Iris pigment epithelial cell (primary cell): ENCODE data around the gene UBR7.
"Not testable (repeated sequence)": the region's sequence is repeated elsewhere in the genome, so short reads cannot be mapped to it uniquely, and the experiment has no call there.

Experiments used
- DNase-seq: peaks from one replicate; pipeline ENCODE4 v3.0.0-alpha.2; 2011; ENCODE audit warnings: low read depth

UBR7 gene

GRCh38 chr14:93206793-93207467 lies at the start of gene UBR7, which contains the start of gene GON7:
UBR7 (plus strand) TSS chr14:93207256; CDS start chr14:93207292, 36 bp downstream.
GON7 (minus strand) TSS chr14:93207065; CDS start chr14:93207037, 28 bp downstream.
- peak; percentile 96 for DNase-seq

GRCh38 chr14:93158349-93158748 lies 48.7 kb upstream of the UBR7 start:
- DNase-seq, result not testable (repeated sequence)

- DNase-seq, result not testable (repeated sequence)
These were observed 47.3 kb upstream of the UBR7 start for GRCh38 chr14:93159625-93160352.

GRCh38 chr14:93160353-93160801 lies 46.7 kb upstream of the UBR7 start:
- peak; percentile 29 for DNase-seq

- no peak for DNase-seq
These were observed 45.6 kb upstream of the UBR7 start for GRCh38 chr14:93161411-93161940.

- DNase-seq, result no peak
These were observed 43.5 kb upstream of the UBR7 start for GRCh38 chr14:93163564-93163963.

GRCh38 chr14:93165271-93166265 lies 41.5 kb upstream of the UBR7 start:
- DNase-seq, result not testable (repeated sequence)

- DNase-seq, result not testable (repeated sequence)
These were observed 38.4 kb upstream of the UBR7 start for GRCh38 chr14:93168610-93169009.

GRCh38 chr14:93169619-93170018 lies 37.4 kb upstream of the UBR7 start:
- DNase-seq, result not testable (repeated sequence)

GRCh38 chr14:93170141-93170540 lies 36.9 kb upstream of the UBR7 start:
- DNase-seq, result not testable (repeated sequence)

- DNase-seq, result peak; percentile 54
These were observed 35.7 kb upstream of the UBR7 start for GRCh38 chr14:93171376-93171775.

- peak; percentile 60 for DNase-seq
These were observed 33.1 kb upstream of the UBR7 start for GRCh38 chr14:93173943-93174395.

GRCh38 chr14:93174731-93175130 lies 32.3 kb upstream of the UBR7 start:
- DNase-seq, result not testable (repeated sequence)

GRCh38 chr14:93175492-93175891 lies 31.6 kb upstream of the UBR7 start:
- DNase-seq, result no peak

- DNase-seq, result no peak
These were observed 23.3 kb upstream of the UBR7 start for GRCh38 chr14:93183596-93184317.

- peak; percentile 81 for DNase-seq
These were observed 22.4 kb upstream of the UBR7 start, which contains the start of the genes LYSET and MOAP1 for GRCh38 chr14:93184391-93185348. LYSET (plus strand) TSS chr14:93185317; CDS start chr14:93185406, 89 bp downstream. MOAP1 (minus strand) TSS chr14:93184897; CDS start chr14:93184242, 655 bp downstream.

GRCh38 chr14:93185349-93185720 lies 21.7 kb upstream of the UBR7 start:
- peak; percentile 19 for DNase-seq

GRCh38 chr14:93186466-93186865 lies 20.6 kb upstream of the UBR7 start:
- DNase-seq, result no peak

- no peak for DNase-seq
These were observed 20.1 kb upstream of the UBR7 start for GRCh38 chr14:93186956-93187355.
